Activated CD8-positive, alpha-beta T cell treated with anti-CD3 and anti-CD28 coated beads for 36 hours (primary cell): ENCODE data around the gene VIT. TPM values are rescaled to one million over a fixed set of nuclear protein-coding genes. Genes with fewer than 3 reads are reported as not detected.
"Not testable (repeated sequence)": the region's sequence is repeated elsewhere in the genome, so short reads cannot be mapped to it uniquely, and the experiment has no call there.

Experiments
- ATAC-seq: fragments of 200-7000 bp; cut with Tn5 transposase; one replicate; pipeline ENCODE4 v1.10.0; 2021; ENCODE audit warnings: mild to moderate bottlenecking, moderate library complexity
- CTCF ChIA-PET: fragments of 350-600 bp; sonication (Branson Sonifier 250); formaldehyde crosslinking; loops from one replicate; lab custom pipeline; 2021; ENCODE audit warnings: antibody characterized with exemption; lab: Charles Lee
- POLR2A ChIA-PET: fragments of 350-600 bp; sonication (Branson Sonifier 250); formaldehyde crosslinking; loops from one replicate; lab custom pipeline; 2021; ENCODE audit warnings: antibody characterized with exemption; lab: Charles Lee
- DNase-seq: peaks from one replicate; pipeline ENCODE4 v3.0.0-alpha.2; 2020
- H3K27ac Mint-ChIP-seq: one replicate; pipeline ENCODE4 v1.8.0; 2021; ENCODE audit warnings: mild to moderate bottlenecking, mixed read lengths
- H3K27me3 Mint-ChIP-seq: one replicate; pipeline ENCODE4 v1.8.0; 2021; ENCODE audit warnings: mixed read lengths
- H3K36me3 Mint-ChIP-seq: one replicate; pipeline ENCODE4 v1.8.0; 2021; ENCODE audit warnings: low read depth, mixed read lengths
- H3K4me1 Mint-ChIP-seq: one replicate; pipeline ENCODE4 v1.8.0; 2021; ENCODE audit warnings: low read depth, mixed read lengths
- H3K4me3 Mint-ChIP-seq: one replicate; pipeline ENCODE4 v1.8.0; 2021; ENCODE audit warnings: mild to moderate bottlenecking, moderate library complexity, mixed read lengths
- H3K9me3 Mint-ChIP-seq: one replicate; pipeline ENCODE4 v1.8.0; 2021; ENCODE audit warnings: mixed read lengths
- intact Hi-C: fragments of 100-400 bp; cut with micrococcal nuclease; formaldehyde crosslinking; loops from one replicate; pipeline ENCODE4 v1.10.0; 2022
- total RNA-seq, 2 experiments: library from RNA; stranded (reverse); gene quantifications; one replicate each; pipeline ENCODE4 v1.2.3, GENCODE V29; 2021
- TF ChIP-seq, protein P1 (sequence below): fragments of 200-600 bp; IDR thresholded peaks from one replicate; pipeline ENCODE4 v1.8.0; 2022; ENCODE audit warnings: antibody characterized with exemption, mild to moderate bottlenecking

The VIT gene
- total RNA-seq, 2 experiments from 2014 or later: not detected

GRCh38 chr2:36683002-36683401 lies 13.5 kb upstream of the VIT start:
- POLR2A ChIA-PET: no interaction called here
- Mint-ChIP-seq H3K4me1 (peaks cover 1% of the 10 kb centered on the region), H3K27me3 (peaks cover 7% of the 10 kb centered on the region), H3K9me3 (peaks cover 10% of the 10 kb centered on the region), H3K36me3 (no peaks in the 10 kb centered on the region), H3K4me3 (no peak overlapping the region), H3K27ac (no peak overlapping the region)
- ATAC-seq (no peak), DNase-seq (no peak)
- intact Hi-C loops: no loop called here
- CTCF ChIA-PET: no interaction called here
- TF ChIP-seq, protein P1, sequence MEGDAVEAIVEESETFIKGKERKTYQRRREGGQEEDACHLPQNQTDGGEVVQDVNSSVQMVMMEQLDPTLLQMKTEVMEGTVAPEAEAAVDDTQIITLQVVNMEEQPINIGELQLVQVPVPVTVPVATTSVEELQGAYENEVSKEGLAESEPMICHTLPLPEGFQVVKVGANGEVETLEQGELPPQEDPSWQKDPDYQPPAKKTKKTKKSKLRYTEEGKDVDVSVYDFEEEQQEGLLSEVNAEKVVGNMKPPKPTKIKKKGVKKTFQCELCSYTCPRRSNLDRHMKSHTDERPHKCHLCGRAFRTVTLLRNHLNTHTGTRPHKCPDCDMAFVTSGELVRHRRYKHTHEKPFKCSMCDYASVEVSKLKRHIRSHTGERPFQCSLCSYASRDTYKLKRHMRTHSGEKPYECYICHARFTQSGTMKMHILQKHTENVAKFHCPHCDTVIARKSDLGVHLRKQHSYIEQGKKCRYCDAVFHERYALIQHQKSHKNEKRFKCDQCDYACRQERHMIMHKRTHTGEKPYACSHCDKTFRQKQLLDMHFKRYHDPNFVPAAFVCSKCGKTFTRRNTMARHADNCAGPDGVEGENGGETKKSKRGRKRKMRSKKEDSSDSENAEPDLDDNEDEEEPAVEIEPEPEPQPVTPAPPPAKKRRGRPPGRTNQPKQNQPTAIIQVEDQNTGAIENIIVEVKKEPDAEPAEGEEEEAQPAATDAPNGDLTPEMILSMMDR: no peak

DNA sequence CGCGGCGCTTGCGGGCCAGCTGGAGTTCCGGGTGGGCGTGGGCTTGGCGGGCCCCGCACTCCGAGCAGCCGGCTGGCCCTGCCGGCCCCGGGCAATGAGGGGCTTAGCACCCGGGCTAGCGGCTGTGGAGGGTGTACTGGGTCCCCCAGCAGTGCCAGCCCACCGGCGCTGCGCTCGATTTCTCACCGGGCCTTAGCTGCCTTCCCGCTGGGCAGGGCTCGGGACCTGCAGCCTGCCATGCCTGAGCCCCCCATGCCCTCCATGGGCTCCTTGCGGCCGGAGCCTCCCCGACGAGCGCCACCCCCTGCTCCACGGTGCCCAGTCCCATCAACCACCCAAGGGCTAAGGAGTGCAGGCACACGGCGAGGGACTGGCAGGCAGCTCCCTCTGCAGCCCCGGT lies 8.2 kb upstream of the VIT start:
- CTCF ChIA-PET, POLR2A ChIA-PET, H3K36me3 Mint-ChIP-seq, DNase-seq, ATAC-seq, H3K9me3 Mint-ChIP-seq, intact Hi-C loops, H3K4me1 Mint-ChIP-seq, H3K27ac Mint-ChIP-seq, H3K4me3 Mint-ChIP-seq, H3K27me3 Mint-ChIP-seq: not testable (repeated sequence)

- POLR2A ChIA-PET, H3K9me3 Mint-ChIP-seq, H3K27me3 Mint-ChIP-seq, ATAC-seq, H3K36me3 Mint-ChIP-seq, intact Hi-C loops, H3K4me1 Mint-ChIP-seq, CTCF ChIA-PET, H3K27ac Mint-ChIP-seq, DNase-seq: not testable (repeated sequence)
- H3K4me3 Mint-ChIP-seq: peak overlapping the region; percentile 17
These were observed 7.5 kb upstream of the VIT start for GRCh38 chr2:36689013-36689412.

- Mint-ChIP-seq H3K4me3 (no peak overlapping the region), H3K4me1 (peaks cover 2% of the 10 kb centered on the region), H3K27ac (no peak overlapping the region), H3K27me3 (peaks cover 2% of the 10 kb centered on the region), H3K9me3 (no peaks in the 10 kb centered on the region), H3K36me3 (no peaks in the 10 kb centered on the region)
- no peak for DNase-seq
- TF ChIP-seq, protein P1: no peak
- POLR2A ChIA-PET: no interaction called here
- CTCF ChIA-PET: no interaction called here
- intact Hi-C loops: no loop called here
- ATAC-seq: no peak
These were observed 4.4 kb upstream of the VIT start for GRCh38 chr2:36692121-36692520.

DNA sequence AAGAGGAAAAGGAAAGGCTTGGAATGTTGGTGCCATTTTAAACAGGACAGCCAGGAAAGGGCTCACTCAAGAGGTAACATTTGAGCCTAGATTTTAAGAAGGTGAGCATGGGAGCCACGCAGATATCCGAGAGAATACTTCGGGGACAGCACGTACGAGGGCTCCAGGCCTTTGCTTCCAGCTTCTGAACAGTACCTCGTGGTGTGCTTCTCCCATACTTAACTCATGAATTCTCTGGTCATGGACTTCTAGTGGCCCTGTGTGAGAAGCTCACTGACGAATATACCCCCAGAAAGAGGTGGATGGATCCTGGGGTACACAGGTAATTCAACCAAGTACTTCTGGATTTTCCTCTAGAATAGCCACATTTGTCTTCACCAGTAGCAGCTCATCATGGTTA lies 2.7 kb upstream of the VIT start:
- ATAC-seq (no peak), DNase-seq (no peak)
- intact Hi-C loops: no loop called here
- peaks cover 2% of the 10 kb centered on the region for H3K27me3 Mint-ChIP-seq
- H3K9me3 Mint-ChIP-seq: no peaks in the 10 kb centered on the region
- POLR2A ChIA-PET: interaction anchor here (0.8 kb wide), 1 partner anchor 26 kb away, joined by 3 read pairs; no protein-coding TSS in a partner anchor
- peaks cover 2% of the 10 kb centered on the region for H3K4me1 Mint-ChIP-seq
- CTCF ChIA-PET: interaction anchor here (1.0 to 1.1 kb wide), 3 partner anchors 13 to 92 kb away, joined by 3 read pairs; no protein-coding TSS in a partner anchor
- TF ChIP-seq, protein P1: no peak
- H3K36me3 Mint-ChIP-seq: no peaks in the 10 kb centered on the region
- H3K4me3 Mint-ChIP-seq: no peak overlapping the region
- H3K27ac Mint-ChIP-seq: no peak overlapping the region

DNA sequence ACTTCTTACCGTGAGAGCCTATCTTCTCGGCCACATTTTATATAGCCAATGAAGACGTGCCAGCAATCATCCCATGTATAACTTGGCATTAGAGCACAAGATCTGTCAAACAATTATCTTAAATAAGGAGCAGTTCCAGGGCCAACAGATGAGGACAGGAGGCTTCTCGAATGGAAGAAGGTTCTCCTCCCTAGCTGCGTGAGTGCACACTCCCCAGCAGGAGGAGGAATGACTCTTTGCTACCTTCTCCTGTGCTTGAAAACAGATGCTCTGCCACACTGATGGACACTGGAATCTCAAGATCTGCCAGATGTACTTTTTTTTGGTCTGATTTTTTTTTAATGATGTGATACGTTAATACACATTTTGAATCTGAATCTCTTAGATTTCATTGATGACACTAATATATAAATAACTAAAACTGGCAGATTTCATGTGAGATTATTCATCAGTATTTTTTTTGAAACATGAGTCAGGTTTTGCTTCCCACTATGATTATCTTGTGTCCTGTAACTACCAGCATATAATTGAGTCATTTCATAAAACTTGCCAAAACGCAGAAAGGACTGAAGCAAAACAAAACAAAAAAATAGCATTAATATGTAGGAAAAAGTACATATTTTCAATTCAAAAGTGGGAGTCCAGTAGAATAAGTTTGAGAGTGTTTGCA lies 626 bp upstream of the VIT start:
- DNase-seq (no peak), ATAC-seq (no peak)
- no peak overlapping the region for H3K27ac Mint-ChIP-seq
- TF ChIP-seq, protein P1: no peak
- ChIA-PET POLR2A (no interaction called here), CTCF (no interaction called here)
- intact Hi-C loops: no loop called here
- no peaks in the 10 kb centered on the region for H3K36me3 Mint-ChIP-seq
- no peaks in the 10 kb centered on the region for H3K4me1 Mint-ChIP-seq
- H3K4me3 Mint-ChIP-seq: no peak overlapping the region
- no peaks in the 10 kb centered on the region for H3K9me3 Mint-ChIP-seq
- H3K27me3 Mint-ChIP-seq: peaks cover 2% of the 10 kb centered on the region
